Mesothelial cell of epicardium (in vitro differentiated cells): Measurements from ENCODE around the gene EML6. TPM values are rescaled to one million over a fixed set of nuclear protein-coding genes. Genes with fewer than 3 reads are reported as not detected.

Source experiments
- DNase-seq, 2 experiments: peaks; one replicate each; pipeline ENCODE4 v3.0.0; 2021; ENCODE audit warnings: low spot score in 2 of 2; ENCODE audit not compliant: unreplicated experiment in 2 of 2
- H3K27ac Mint-ChIP-seq: 2 replicates; pipeline ENCODE4 v1.8.0; 2021; ENCODE audit warnings: mixed read lengths
- H3K27me3 Mint-ChIP-seq: 2 replicates; pipeline ENCODE4 v1.8.0; 2021; ENCODE audit warnings: low read depth, mixed read lengths
- H3K36me3 Mint-ChIP-seq: 2 replicates; pipeline ENCODE4 v1.8.0; 2021; ENCODE audit warnings: mixed read lengths
- H3K4me1 Mint-ChIP-seq: 2 replicates; pipeline ENCODE4 v1.8.0; 2021; ENCODE audit warnings: mixed read lengths
- H3K4me3 Mint-ChIP-seq: 2 replicates; pipeline ENCODE4 v1.8.0; 2021; ENCODE audit warnings: mild to moderate bottlenecking, moderate library complexity, mixed read lengths
- H3K9me3 Mint-ChIP-seq: 2 replicates; pipeline ENCODE4 v1.8.0; 2021; ENCODE audit warnings: mixed read lengths
- total RNA-seq: library from RNA; stranded (reverse); gene quantifications from 3 replicates; pipeline ENCODE4 v1.2.1, GENCODE V29; 2021
- TF ChIP-seq, protein P1 (sequence below): fragments of 200-600 bp; sonication (generic); IDR thresholded peaks from one replicate; pipeline ENCODE4 v1.5.0; 2021; ENCODE audit warnings: antibody characterized with exemption; ENCODE audit not compliant: unreplicated experiment

EML6 gene
- total RNA-seq, 1 donor from 2014 or later: 2.3 TPM

GRCh38 chr2:54738281-54738680, 14.8 kb downstream of the EML6 start:
- no peaks in the 10 kb centered on the region for H3K36me3 Mint-ChIP-seq
- TF ChIP-seq, protein P1, sequence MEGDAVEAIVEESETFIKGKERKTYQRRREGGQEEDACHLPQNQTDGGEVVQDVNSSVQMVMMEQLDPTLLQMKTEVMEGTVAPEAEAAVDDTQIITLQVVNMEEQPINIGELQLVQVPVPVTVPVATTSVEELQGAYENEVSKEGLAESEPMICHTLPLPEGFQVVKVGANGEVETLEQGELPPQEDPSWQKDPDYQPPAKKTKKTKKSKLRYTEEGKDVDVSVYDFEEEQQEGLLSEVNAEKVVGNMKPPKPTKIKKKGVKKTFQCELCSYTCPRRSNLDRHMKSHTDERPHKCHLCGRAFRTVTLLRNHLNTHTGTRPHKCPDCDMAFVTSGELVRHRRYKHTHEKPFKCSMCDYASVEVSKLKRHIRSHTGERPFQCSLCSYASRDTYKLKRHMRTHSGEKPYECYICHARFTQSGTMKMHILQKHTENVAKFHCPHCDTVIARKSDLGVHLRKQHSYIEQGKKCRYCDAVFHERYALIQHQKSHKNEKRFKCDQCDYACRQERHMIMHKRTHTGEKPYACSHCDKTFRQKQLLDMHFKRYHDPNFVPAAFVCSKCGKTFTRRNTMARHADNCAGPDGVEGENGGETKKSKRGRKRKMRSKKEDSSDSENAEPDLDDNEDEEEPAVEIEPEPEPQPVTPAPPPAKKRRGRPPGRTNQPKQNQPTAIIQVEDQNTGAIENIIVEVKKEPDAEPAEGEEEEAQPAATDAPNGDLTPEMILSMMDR: no peak
- peaks cover 5% of the 10 kb centered on the region for H3K27me3 Mint-ChIP-seq
- no peak overlapping the region for H3K27ac Mint-ChIP-seq
- DNase-seq: no peak
- no peak overlapping the region for H3K4me3 Mint-ChIP-seq
- no peaks in the 10 kb centered on the region for H3K9me3 Mint-ChIP-seq
- no peaks in the 10 kb centered on the region for H3K4me1 Mint-ChIP-seq

- H3K27me3 Mint-ChIP-seq: no peaks in the 10 kb centered on the region
- H3K4me3 Mint-ChIP-seq: no peak overlapping the region
- no peak overlapping the region for H3K27ac Mint-ChIP-seq
- no peaks in the 10 kb centered on the region for H3K4me1 Mint-ChIP-seq
- H3K9me3 Mint-ChIP-seq: no peaks in the 10 kb centered on the region
- no peaks in the 10 kb centered on the region for H3K36me3 Mint-ChIP-seq
- no peak for DNase-seq
- TF ChIP-seq, protein P1: no peak
Observed at GRCh38 chr2:54740333-54740732, 16.9 kb downstream of the EML6 start.

DNA sequence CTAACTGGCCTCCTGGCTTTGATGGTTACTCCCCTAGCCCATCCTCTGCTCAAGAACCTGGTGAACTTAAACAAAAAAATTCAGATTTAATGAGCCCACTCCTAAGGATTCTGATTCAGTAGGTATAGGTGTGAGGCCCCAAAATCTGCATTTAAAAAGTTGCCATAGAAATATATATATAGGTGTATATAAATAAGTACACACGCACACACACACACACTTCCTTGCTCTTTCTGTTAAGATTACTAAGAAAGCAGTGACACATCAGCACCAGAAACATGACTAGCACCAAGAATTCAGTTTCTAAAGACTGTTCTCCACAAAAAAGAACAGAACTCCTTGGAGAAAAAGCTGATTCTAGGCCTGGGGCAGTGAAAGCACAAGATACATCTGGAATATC, 17.8 kb downstream of the EML6 start:
- no peaks in the 10 kb centered on the region for H3K36me3 Mint-ChIP-seq
- H3K4me1 Mint-ChIP-seq: no peaks in the 10 kb centered on the region
- H3K27me3 Mint-ChIP-seq: no peaks in the 10 kb centered on the region
- TF ChIP-seq, protein P1: no peak
- no peak overlapping the region for H3K4me3 Mint-ChIP-seq
- no peak for DNase-seq
- no peak overlapping the region for H3K27ac Mint-ChIP-seq
- H3K9me3 Mint-ChIP-seq: no peaks in the 10 kb centered on the region

DNA sequence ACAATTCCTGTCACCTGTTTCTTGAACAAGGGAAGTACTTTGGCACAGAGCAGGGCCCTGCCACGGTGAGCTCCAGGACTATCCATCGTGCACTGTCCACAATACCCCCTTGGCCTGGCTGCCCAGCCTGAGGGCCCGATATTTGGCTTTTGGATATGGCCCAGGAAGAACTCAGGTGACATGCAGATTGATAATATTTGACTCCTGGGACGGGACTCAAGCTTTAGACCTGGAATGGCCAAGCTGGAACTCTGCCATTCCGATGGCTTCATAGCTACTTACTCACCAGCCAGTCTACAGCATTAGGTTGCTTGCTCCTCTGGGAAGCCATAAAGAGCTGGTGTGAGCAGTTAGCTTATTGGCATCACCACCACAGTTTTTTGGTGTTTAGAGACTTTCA, 26.6 kb downstream of the EML6 start:
- Mint-ChIP-seq H3K4me1 (no peaks in the 10 kb centered on the region), H3K27ac (no peak overlapping the region), H3K4me3 (no peak overlapping the region), H3K27me3 (no peaks in the 10 kb centered on the region), H3K9me3 (no peaks in the 10 kb centered on the region), H3K36me3 (no peaks in the 10 kb centered on the region)
- DNase-seq: no peak
- TF ChIP-seq, protein P1: no peak

- H3K4me3 Mint-ChIP-seq: no peak overlapping the region
- no peaks in the 10 kb centered on the region for H3K4me1 Mint-ChIP-seq
- H3K27me3 Mint-ChIP-seq: no peaks in the 10 kb centered on the region
- no peaks in the 10 kb centered on the region for H3K36me3 Mint-ChIP-seq
- no peaks in the 10 kb centered on the region for H3K9me3 Mint-ChIP-seq
- no peak overlapping the region for H3K27ac Mint-ChIP-seq
- DNase-seq: no peak
- TF ChIP-seq, protein P1: no peak
Observed at GRCh38 chr2:54752439-54752838, 29.0 kb downstream of the EML6 start.
